Measurements from ENCODE around the gene ADRA2B. TPM values are rescaled to one million over a fixed set of nuclear protein-coding genes. Genes with fewer than 3 reads are reported as not detected.
"Not testable (repeated sequence)": the region's sequence is repeated elsewhere in the genome, so short reads cannot be mapped to it uniquely, and the experiment has no call there.

ADRA2B gene
- total and polyA plus RNA-seq, 2 donors (not counting 1 experiment from before 2014, with no cell fraction given): 0.07 TPM; not detected in 1

GRCh38 chr2:96163415-96163767 lies 47.0 kb upstream of the ADRA2B start:
- no peak overlapping the region for H3K4me3 ChIP-seq (replicated peaks in 1 of 4; ENCODE audit: control extremely low read depth in 1 of 4, insufficient read depth in 1 of 4, low read depth in 3 of 4, low read length in 4 of 4)
- no peaks in the 10 kb centered on the region for H4K20me1 ChIP-seq (ENCODE audit: control insufficient read depth, extremely low read depth, insufficient read depth, low read length)
- H3K4me1 ChIP-seq (ENCODE audit: control insufficient read depth, extremely low read depth, insufficient read depth, low read length): no peaks in the 10 kb centered on the region
- H3K27me3 ChIP-seq (ENCODE audit: control insufficient read depth, insufficient read depth, low read length): peaks cover under 1% of the 10 kb centered on the region
- no peak overlapping the region for H3K27ac ChIP-seq (ENCODE audit: insufficient read depth, low read length)
- no peaks in the 10 kb centered on the region for H3K36me3 ChIP-seq (ENCODE audit: control insufficient read depth, insufficient read depth, low read length)
- H3K9ac ChIP-seq (ENCODE audit: insufficient read depth, low read length): no peak overlapping the region
- H3K4me2 ChIP-seq (ENCODE audit: extremely low read depth, insufficient read depth, low read length): no peak overlapping the region
- no peak for DNase-seq (ENCODE audit: low read depth in 2 of 2)
- no peaks in the 10 kb centered on the region for H3K79me2 ChIP-seq (ENCODE audit: control insufficient read depth, insufficient read depth, low read length)
- no peaks in the 10 kb centered on the region for H3K9me3 ChIP-seq (ENCODE audit: control insufficient read depth, insufficient read depth, low read depth, low read length)
- no peak overlapping the region for H2AFZ ChIP-seq (ENCODE audit: low read length)
- no peak for TF ChIP-seq CTCF (conservative IDR thresholded peaks at IDR 0.05 in 1 of 2, IDR thresholded peaks at IDR 0.05 in 1 of 2; ENCODE audit: low read depth in 1 of 2, low read length in 2 of 2)
- no peak for TF ChIP-seq EZH2 (IDR thresholded peaks at IDR 0.05; ENCODE audit: low read length, missing control alignments)

- H3K79me2 ChIP-seq (ENCODE audit: control insufficient read depth, insufficient read depth, low read length): no peaks in the 10 kb centered on the region
- H2AFZ ChIP-seq (ENCODE audit: low read length): no peak overlapping the region
- no peaks in the 10 kb centered on the region for H4K20me1 ChIP-seq (ENCODE audit: control insufficient read depth, extremely low read depth, insufficient read depth, low read length)
- H3K36me3 ChIP-seq (ENCODE audit: control insufficient read depth, insufficient read depth, low read length): no peaks in the 10 kb centered on the region
- H3K4me1 ChIP-seq (ENCODE audit: control insufficient read depth, extremely low read depth, insufficient read depth, low read length): no peaks in the 10 kb centered on the region
- H3K9ac ChIP-seq (ENCODE audit: insufficient read depth, low read length): no peak overlapping the region
- H3K9me3 ChIP-seq (ENCODE audit: control insufficient read depth, insufficient read depth, low read depth, low read length): no peaks in the 10 kb centered on the region
- no peak overlapping the region for H3K4me3 ChIP-seq (replicated peaks in 1 of 4; ENCODE audit: control extremely low read depth in 1 of 4, insufficient read depth in 1 of 4, low read depth in 3 of 4, low read length in 4 of 4)
- H3K27me3 ChIP-seq (ENCODE audit: control insufficient read depth, insufficient read depth, low read length): peaks cover 3% of the 10 kb centered on the region
- TF ChIP-seq CTCF (conservative IDR thresholded peaks at IDR 0.05 in 1 of 2, IDR thresholded peaks at IDR 0.05 in 1 of 2; ENCODE audit: low read depth in 1 of 2, low read length in 2 of 2) (no peak), EZH2 (IDR thresholded peaks at IDR 0.05; ENCODE audit: low read length, missing control alignments) (no peak)
- DNase-seq (ENCODE audit: low read depth in 2 of 2): peak in 1 of 2 donors; percentile 15
- H3K4me2 ChIP-seq (ENCODE audit: extremely low read depth, insufficient read depth, low read length): no peak overlapping the region
- no peak overlapping the region for H3K27ac ChIP-seq (ENCODE audit: insufficient read depth, low read length)
Observed at GRCh38 chr2:96161898-96162297, 45.5 kb upstream of the ADRA2B start.

- not testable (repeated sequence) for H3K9ac ChIP-seq (ENCODE audit: insufficient read depth, low read length); H3K27me3 ChIP-seq (ENCODE audit: control insufficient read depth, insufficient read depth, low read length); H3K27ac ChIP-seq (ENCODE audit: insufficient read depth, low read length); H3K9me3 ChIP-seq (ENCODE audit: control insufficient read depth, insufficient read depth, low read depth, low read length); H3K36me3 ChIP-seq (ENCODE audit: control insufficient read depth, insufficient read depth, low read length); H2AFZ ChIP-seq (ENCODE audit: low read length); H3K79me2 ChIP-seq (ENCODE audit: control insufficient read depth, insufficient read depth, low read length); H3K4me2 ChIP-seq (ENCODE audit: extremely low read depth, insufficient read depth, low read length); H3K4me1 ChIP-seq (ENCODE audit: control insufficient read depth, extremely low read depth, insufficient read depth, low read length); DNase-seq (ENCODE audit: low read depth in 2 of 2); H3K4me3 ChIP-seq (replicated peaks in 1 of 4; ENCODE audit: control extremely low read depth in 1 of 4, insufficient read depth in 1 of 4, low read depth in 3 of 4, low read length in 4 of 4); H4K20me1 ChIP-seq (ENCODE audit: control insufficient read depth, extremely low read depth, insufficient read depth, low read length)
Observed at GRCh38 chr2:96160366-96160765, 44.0 kb upstream of the ADRA2B start.
